ENCODE measurements around the gene TCEAL9.

- TF ChIP-seq CTCF (conservative IDR thresholded peaks at IDR 0.05; ENCODE audit: low read length) (no peak), EZH2phosphoT487 (IDR thresholded peaks at IDR 0.05; ENCODE audit: borderline replicate concordance, low read depth, low read length) (no peak)
Measured at GRCh38 chrX:103344606-103345005, 11.7 kb upstream of the TCEAL9 start.
